GM18502 (cell line): ENCODE data around the gene CCDC12.

Experiments used
- ATAC-seq: cut with Tn5 transposase; IDR thresholded peaks from one replicate; pipeline ENCODE4 v1.9.1; 2021; ENCODE audit warnings: mild to moderate bottlenecking; ENCODE audit not compliant: unreplicated experiment, poor library complexity

The CCDC12 gene

GRCh38 chr3:46883054-46883829 is 93.3 kb downstream of the CCDC12 start:
- no peak for ATAC-seq

- ATAC-seq = no peak
Measured at GRCh38 chr3:46882377-46883053, 94.0 kb downstream of the CCDC12 start.

GRCh38 chr3:46881596-46882376 is 94.8 kb downstream of the CCDC12 start:
- no peak for ATAC-seq

GRCh38 chr3:46880884-46881595 is 95.5 kb downstream of the CCDC12 start:
- ATAC-seq = no peak

GRCh38 chr3:46878781-46879436 is 97.6 kb downstream of the CCDC12 start:
- no peak for ATAC-seq

GRCh38 chr3:46877406-46878125 is 99.0 kb downstream of the CCDC12 start, which contains the start of gene PTH1R:
TSS of gene PTH1R (plus strand) at chr3:46877721. CDS start at chr3:46883560, 5,839 bp downstream.
- no peak for ATAC-seq

- no peak for ATAC-seq
Measured at GRCh38 chr3:46876313-46877300, 99.9 kb downstream of the CCDC12 start.

GRCh38 chr3:46875560-46875959 is 101.0 kb downstream of the CCDC12 start:
- no peak for ATAC-seq

GRCh38 chr3:46874430-46874829 is 102.1 kb downstream of the CCDC12 start:
- ATAC-seq = no peak

- no peak for ATAC-seq
Measured at GRCh38 chr3:46873521-46873920, 103.0 kb downstream of the CCDC12 start.
